GM10266 (cell line): ENCODE measurements around the gene GLTP.

Experiments
- DNase-seq: peaks from one replicate; pipeline ENCODE4 v3.0.0; 2012; ENCODE audit errors: extremely low spot score
- TF ChIP-seq, protein P1 (sequence below): IDR thresholded peaks from 2 replicates; pipeline ENCODE4 v1.5.1; 2012; ENCODE audit warnings: mild to moderate bottlenecking, low read depth; ENCODE audit not compliant: control insufficient read depth, insufficient read depth; ENCODE audit errors: missing control alignments

The GLTP gene

DNA sequence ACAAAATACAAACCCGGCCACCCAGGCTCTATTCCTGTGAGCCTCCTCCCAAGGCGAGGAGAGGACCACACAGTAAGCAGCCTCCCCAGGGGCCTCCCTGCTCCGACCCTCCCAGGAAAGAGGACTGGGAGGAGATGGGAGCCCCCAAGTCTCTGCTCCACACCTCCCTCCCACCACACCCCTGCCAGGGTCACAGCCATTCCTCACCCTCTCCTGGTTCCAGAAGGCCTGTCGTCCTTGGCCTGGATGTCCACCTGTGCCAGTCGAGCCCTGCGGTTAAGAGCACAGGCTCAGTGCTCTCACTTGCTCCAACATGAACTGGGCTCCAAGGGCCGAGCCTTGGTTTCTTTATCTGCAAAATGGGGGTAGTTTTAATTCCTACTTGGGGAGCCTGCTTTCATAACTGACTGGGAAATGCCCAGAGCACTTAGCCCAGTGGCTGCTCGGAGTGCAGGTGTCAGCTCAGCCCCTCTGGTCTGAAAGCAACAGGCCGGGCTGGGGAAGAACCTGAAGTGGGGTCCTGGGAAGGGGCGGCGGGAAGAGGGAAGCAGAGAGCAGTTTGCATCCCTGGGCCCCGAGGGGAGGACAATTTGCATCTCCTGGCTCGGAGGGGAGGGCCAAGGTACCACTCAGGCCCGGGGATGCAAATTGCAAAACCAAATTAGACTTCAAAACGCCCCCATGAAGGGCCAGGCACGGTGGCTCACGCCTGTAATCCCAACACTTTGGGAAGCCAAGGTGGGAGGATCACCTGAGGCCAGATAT, 43.3 kb upstream of the GLTP start:
- no peak for DNase-seq
- TF ChIP-seq, protein P1, sequence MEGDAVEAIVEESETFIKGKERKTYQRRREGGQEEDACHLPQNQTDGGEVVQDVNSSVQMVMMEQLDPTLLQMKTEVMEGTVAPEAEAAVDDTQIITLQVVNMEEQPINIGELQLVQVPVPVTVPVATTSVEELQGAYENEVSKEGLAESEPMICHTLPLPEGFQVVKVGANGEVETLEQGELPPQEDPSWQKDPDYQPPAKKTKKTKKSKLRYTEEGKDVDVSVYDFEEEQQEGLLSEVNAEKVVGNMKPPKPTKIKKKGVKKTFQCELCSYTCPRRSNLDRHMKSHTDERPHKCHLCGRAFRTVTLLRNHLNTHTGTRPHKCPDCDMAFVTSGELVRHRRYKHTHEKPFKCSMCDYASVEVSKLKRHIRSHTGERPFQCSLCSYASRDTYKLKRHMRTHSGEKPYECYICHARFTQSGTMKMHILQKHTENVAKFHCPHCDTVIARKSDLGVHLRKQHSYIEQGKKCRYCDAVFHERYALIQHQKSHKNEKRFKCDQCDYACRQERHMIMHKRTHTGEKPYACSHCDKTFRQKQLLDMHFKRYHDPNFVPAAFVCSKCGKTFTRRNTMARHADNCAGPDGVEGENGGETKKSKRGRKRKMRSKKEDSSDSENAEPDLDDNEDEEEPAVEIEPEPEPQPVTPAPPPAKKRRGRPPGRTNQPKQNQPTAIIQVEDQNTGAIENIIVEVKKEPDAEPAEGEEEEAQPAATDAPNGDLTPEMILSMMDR: no peak

DNA sequence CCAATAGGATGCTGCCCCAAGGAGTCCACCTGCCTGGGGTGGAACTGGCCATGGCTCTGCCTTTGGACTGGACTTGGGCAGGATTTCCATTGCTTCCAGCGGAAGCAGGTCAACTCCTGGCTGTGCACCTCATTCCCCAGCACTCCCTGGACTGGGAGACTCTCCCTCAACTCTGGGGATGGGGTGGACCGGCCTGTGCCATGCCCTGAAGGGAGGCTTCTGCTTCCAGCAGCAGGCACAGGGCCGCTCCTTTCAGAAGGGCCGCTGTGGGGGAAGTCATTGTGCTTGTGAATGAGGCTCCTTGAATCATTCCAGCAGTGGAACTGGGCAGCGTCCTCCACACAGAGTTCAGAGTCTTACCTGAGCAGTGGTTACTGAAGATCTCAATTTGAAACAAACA, 42.7 kb upstream of the GLTP start:
- TF ChIP-seq, protein P1: no peak
- DNase-seq: no peak

DNA sequence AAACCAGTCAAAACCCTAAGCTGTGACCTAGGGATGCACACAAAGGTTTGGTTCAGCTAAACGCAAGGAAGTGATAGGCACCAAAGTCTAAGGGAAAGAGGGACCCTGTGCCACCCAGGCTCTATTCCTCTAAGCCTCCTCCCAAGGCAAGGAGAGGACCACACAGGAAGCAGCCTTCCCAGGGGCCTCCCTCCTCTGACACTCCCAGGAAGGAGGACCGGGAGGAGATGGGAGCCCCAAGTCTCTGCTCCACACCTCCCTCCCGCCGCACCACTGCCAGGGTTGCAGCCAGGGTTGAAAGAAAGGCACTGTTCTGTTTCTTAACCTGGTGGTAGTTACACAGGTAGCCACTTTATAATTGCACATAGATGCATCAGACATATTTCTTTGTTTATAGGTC, 41.6 kb upstream of the GLTP start:
- TF ChIP-seq, protein P1: no peak
- DNase-seq: no peak

DNA sequence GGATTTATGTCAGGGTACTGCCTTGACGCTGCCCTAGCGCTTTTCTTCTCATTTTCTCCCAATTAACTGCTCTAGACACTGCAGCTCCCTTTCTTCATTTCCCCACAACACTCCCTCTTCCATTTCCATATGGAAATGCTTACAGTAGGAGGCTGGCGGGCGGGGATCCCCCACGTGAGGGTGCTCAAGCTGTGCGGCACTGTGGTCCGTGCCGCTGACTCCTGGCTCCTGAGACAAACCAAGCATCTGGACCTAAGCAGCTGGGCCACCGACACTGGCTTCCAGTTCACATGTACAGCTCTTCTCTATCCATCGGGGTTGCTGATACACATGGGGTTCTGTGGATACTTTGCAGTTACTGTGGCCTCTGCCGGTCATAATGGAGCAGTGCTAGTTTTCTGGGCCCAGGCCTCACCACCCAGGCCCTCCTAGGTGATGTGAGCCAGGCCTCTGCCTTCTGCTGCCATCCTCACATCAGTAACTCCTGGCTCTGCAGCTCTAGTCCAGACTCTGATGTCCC, 40.0 kb upstream of the GLTP start:
- DNase-seq: no peak
- TF ChIP-seq, protein P1: no peak

DNA sequence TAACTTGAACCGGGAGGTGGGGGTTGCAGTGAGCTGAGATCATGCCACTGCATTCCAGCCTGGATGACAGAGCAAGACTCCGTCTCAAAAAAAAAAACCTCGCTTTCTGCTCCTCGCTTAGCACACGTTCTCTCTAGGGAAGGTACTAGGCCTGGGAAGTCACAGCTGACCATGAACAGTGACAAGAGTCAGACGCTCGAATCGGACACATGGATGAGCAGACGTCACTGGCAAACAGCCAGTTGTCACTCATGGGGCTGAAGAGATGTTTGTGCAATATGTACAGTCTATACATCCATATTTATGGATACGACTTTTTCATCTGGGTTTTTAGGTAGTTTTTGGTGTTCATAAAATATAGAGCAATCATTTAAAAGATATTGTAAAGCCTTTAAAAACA, 39.1 kb upstream of the GLTP start:
- no peak for DNase-seq
- TF ChIP-seq, protein P1: no peak

DNA sequence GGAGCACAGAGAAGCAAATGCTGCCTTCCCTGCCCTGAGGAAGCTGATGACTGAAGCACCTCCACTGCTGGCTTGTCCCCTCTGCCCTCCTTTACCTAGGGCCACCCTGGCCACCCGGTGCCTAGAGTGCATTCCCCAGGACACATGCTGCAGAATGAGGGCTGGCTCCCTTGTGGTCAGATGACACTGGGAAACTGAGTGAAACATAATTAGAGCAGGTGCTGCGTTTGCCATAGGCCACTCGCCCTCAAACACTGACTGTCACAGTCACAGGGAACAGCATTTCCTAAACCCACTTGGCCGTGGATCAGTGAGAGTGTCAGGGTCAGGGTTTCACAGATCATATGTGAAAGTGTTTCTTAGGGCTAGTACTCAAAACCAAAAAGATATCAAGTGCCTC, 35.7 kb upstream of the GLTP start:
- TF ChIP-seq, protein P1: no peak
- no peak for DNase-seq
